Smooth muscle cell (in vitro differentiated cells): ENCODE data around the gene SLC49A4. TPM values are rescaled to one million over a fixed set of nuclear protein-coding genes. Genes with fewer than 3 reads are reported as not detected.

Experiments
- DNase-seq: peaks from one replicate; lab custom pipeline; 2025; ENCODE audit not compliant: unreplicated experiment; lab: John Stamatoyannopoulos, UW
- H2AFZ ChIP-seq: fragments of 200-600 bp; sonication (generic); 2 replicates; pipeline ENCODE4 v1.6.0; 2016; ENCODE audit warnings: antibody characterized with exemption, low read depth, mild to moderate bottlenecking
- H3F3A ChIP-seq: fragments of 200-600 bp; sonication (generic); 2 replicates; pipeline ENCODE4 v1.6.0; 2017; ENCODE audit warnings: antibody characterized with exemption, low read depth
- H3K27ac ChIP-seq: fragments of 200-600 bp; sonication (generic); 2 replicates; pipeline ENCODE4 v1.5.1; 2016; ENCODE audit warnings: low read depth, mild to moderate bottlenecking
- H3K27me3 ChIP-seq: fragments of 200-600 bp; sonication (generic); 2 replicates; pipeline ENCODE4 v1.6.1; 2016; ENCODE audit warnings: low read depth, mild to moderate bottlenecking
- H3K36me3 ChIP-seq: fragments of 200-600 bp; sonication (generic); 2 replicates; pipeline ENCODE4 v1.5.1; 2016; ENCODE audit warnings: low read depth
- H3K4me1 ChIP-seq: fragments of 200-600 bp; sonication (generic); 2 replicates; pipeline ENCODE4 v1.5.1; 2016; ENCODE audit warnings: low read depth
- H3K4me2 ChIP-seq: fragments of 200-600 bp; sonication (generic); 2 replicates; pipeline ENCODE4 v1.6.0; 2016; ENCODE audit warnings: mild to moderate bottlenecking
- H3K4me3 ChIP-seq: fragments of 200-600 bp; sonication (generic); 2 replicates; pipeline ENCODE4 v1.5.1; 2016; ENCODE audit warnings: mild to moderate bottlenecking
- H3K79me2 ChIP-seq: fragments of 200-600 bp; sonication (generic); 2 replicates; pipeline ENCODE4 v1.6.0; 2016; ENCODE audit warnings: low read depth, mild to moderate bottlenecking
- H3K9ac ChIP-seq: fragments of 200-600 bp; sonication (generic); 2 replicates; pipeline ENCODE4 v1.6.0; 2016; ENCODE audit warnings: low read depth
- H3K9me3 ChIP-seq: fragments of 200-600 bp; sonication (generic); replicated peaks from 2 replicates; pipeline ENCODE4 v1.5.1; 2016; ENCODE audit warnings: low read depth
- H4K20me1 ChIP-seq: fragments of 200-600 bp; sonication (generic); 2 replicates; pipeline ENCODE4 v1.6.0; 2016; ENCODE audit warnings: low read depth
- WGBS: methylation state at CpG from one replicate; pipeline ENCODE4 v1.1.7; 2016; ENCODE audit warnings: low lambda C conversion rate; 5-methylcytosine and 5-hydroxymethylcytosine counted together
- polyA plus RNA-seq: library from polyadenylated mRNA; unstranded; fragments of >200 nt; fragmentation: Nextera tagmentation; extraction: Ambion mirVana; gene quantifications from 2 replicates; pipeline ENCODE4 v1.2.1, GENCODE V29; 2016
- total RNA-seq: library from RNA; depleted of rRNA; stranded (reverse); fragments of >200 nt; gene quantifications from 2 replicates; pipeline ENCODE4 v1.2.3, GENCODE V29; 2014
- TF ChIP-seq, protein P1 (sequence below): fragments of 200-600 bp; sonication (generic); IDR thresholded peaks from 2 replicates; pipeline ENCODE4 v1.5.1; 2017; ENCODE audit warnings: borderline replicate concordance, mild to moderate bottlenecking, antibody characterized with exemption; ENCODE audit not compliant: insufficient read depth, poor library complexity, severe bottlenecking

SLC49A4 gene
- total and polyA plus RNA-seq, 2 experiments from 2014 or later, result 7.8 to 19.5 TPM

DNA sequence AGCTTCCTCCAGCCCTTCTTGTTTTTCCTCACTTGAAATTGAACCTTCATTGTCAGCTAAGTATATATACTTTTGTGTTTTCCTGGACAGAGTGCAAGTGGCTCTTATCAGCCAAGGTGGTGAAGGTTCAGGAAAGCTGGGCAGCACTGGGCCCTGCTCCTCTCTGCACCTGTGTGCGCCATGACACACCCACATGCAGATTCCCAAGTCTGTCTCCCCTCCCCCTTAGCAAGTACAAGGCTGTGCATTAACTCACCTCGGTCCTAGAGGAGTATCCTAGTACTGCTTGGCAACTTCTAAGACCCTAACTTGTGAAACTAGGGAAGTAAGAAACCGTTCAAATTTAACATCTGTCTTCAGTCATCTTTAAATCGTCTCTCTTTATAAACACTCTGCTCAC is 85.8 kb downstream of the SLC49A4 start:
- Histone ChIP-seq H4K20me1 (no peaks in the 10 kb centered on the region), H3K79me2 (no peaks in the 10 kb centered on the region), H3K4me3 (no peak overlapping the region), H3K4me1 (no peaks in the 10 kb centered on the region), H3K27me3 (no peaks in the 10 kb centered on the region), H3K36me3 (no peaks in the 10 kb centered on the region), H3K27ac (no peak overlapping the region), H2AFZ (no peak overlapping the region), H3K9me3 (no peaks in the 10 kb centered on the region), H3K4me2 (no peak overlapping the region), H3K9ac (no peak overlapping the region), H3F3A (no peaks in the 10 kb centered on the region)
- WGBS, result 86% methylated on average over 4 of the region's 4 CpGs
- no peak for DNase-seq
- TF ChIP-seq, protein P1, sequence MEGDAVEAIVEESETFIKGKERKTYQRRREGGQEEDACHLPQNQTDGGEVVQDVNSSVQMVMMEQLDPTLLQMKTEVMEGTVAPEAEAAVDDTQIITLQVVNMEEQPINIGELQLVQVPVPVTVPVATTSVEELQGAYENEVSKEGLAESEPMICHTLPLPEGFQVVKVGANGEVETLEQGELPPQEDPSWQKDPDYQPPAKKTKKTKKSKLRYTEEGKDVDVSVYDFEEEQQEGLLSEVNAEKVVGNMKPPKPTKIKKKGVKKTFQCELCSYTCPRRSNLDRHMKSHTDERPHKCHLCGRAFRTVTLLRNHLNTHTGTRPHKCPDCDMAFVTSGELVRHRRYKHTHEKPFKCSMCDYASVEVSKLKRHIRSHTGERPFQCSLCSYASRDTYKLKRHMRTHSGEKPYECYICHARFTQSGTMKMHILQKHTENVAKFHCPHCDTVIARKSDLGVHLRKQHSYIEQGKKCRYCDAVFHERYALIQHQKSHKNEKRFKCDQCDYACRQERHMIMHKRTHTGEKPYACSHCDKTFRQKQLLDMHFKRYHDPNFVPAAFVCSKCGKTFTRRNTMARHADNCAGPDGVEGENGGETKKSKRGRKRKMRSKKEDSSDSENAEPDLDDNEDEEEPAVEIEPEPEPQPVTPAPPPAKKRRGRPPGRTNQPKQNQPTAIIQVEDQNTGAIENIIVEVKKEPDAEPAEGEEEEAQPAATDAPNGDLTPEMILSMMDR, result no peak

DNA sequence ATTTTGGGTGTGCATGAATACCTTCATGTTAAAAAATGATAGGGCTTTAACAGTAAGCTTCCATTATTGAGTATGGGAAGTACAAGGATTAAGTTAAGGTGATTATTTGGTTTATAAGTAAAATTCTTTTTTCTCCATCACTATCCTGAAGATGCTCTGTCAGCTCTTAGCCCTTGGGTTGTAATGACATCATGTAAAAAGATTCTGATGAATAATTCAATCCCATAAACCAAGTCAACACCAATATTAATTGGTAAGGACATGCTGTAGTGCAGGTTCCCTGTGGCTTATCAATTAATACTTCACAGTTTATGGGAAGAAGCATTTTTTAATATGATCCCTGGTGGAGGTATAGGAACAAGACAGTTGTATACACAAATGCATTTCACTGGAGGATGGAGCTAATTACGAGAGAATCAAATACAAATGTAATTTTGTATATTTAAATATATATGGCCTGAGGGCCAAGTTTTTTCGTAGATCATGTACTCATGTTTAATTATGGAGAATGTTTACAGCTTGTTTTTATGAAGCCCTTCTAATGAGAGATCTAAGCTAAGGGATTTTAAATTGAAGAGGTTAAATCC is 87.6 kb downstream of the SLC49A4 start:
- Histone ChIP-seq H3K9me3 (no peaks in the 10 kb centered on the region), H3F3A (no peaks in the 10 kb centered on the region), H3K4me1 (no peaks in the 10 kb centered on the region), H3K4me3 (no peak overlapping the region), H3K27ac (no peak overlapping the region), H3K27me3 (no peaks in the 10 kb centered on the region), H3K4me2 (no peak overlapping the region), H4K20me1 (no peaks in the 10 kb centered on the region), H3K79me2 (no peaks in the 10 kb centered on the region), H3K36me3 (no peaks in the 10 kb centered on the region), H2AFZ (no peak overlapping the region), H3K9ac (no peak overlapping the region)
- TF ChIP-seq, protein P1, result no peak
- 92% methylated on average over 2 of the region's 2 CpGs for WGBS
- DNase-seq, result no peak

DNA sequence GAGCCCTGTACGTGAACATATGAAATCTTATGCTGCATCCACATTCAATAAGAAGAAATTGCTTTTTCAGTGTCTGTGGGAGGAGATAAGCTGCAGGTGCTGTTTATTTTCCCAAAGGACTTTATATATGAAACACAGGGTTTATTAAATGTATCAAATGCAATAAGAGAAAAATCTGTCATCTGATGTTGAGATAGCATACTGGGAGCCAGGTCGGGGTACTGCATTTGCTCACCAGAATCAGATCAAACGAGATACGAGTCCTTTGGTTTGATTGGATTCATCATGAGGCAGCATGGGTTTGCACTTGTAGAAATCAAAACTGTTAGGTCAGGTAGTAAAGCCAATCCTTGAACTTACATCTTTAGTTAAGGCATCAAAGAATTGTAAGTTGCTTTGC is 91.4 kb downstream of the SLC49A4 start:
- Histone ChIP-seq H4K20me1 (no peaks in the 10 kb centered on the region), H3K9me3 (no peaks in the 10 kb centered on the region), H3K36me3 (no peaks in the 10 kb centered on the region), H3F3A (no peaks in the 10 kb centered on the region), H2AFZ (no peak overlapping the region), H3K27me3 (no peaks in the 10 kb centered on the region), H3K27ac (no peak overlapping the region), H3K4me3 (no peak overlapping the region), H3K79me2 (no peaks in the 10 kb centered on the region), H3K4me2 (no peak overlapping the region), H3K9ac (no peak overlapping the region), H3K4me1 (peaks cover 10% of the 10 kb centered on the region)
- TF ChIP-seq, protein P1, result no peak
- 92% methylated on average over 4 of the region's 4 CpGs for WGBS
- no peak for DNase-seq

DNA sequence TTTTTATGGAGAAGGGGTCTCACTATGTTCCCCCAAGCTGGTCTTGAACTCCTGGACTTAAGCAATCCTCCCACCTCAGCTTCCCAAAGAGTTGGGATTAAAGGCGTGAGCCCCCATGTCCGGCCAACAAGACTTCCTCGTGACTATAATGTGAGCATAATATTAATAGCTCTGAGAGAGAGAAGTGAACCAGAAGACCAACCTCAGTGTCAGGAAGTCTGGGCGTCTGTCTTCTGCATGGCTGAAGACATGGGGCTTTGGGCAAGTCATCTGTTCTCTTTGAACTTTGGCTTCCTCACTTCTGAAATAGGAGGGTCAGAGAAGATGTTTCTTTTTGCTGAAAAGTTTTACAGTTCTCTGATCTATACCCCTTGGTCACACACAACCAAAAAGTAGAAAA is 92.1 kb downstream of the SLC49A4 start:
- Histone ChIP-seq H3K27ac (no peak overlapping the region), H3K4me2 (no peak overlapping the region), H2AFZ (no peak overlapping the region), H3K27me3 (no peaks in the 10 kb centered on the region), H3K9me3 (no peaks in the 10 kb centered on the region), H3K9ac (no peak overlapping the region), H3K79me2 (no peaks in the 10 kb centered on the region), H3F3A (no peaks in the 10 kb centered on the region), H4K20me1 (no peaks in the 10 kb centered on the region), H3K4me1 (peaks cover 10% of the 10 kb centered on the region), H3K36me3 (no peaks in the 10 kb centered on the region), H3K4me3 (no peak overlapping the region)
- TF ChIP-seq, protein P1, result no peak
- WGBS, result 95% methylated on average over 4 of the region's 4 CpGs
- no peak for DNase-seq
